Body of pancreas (tissue), 4 donors: ENCODE measurements around the gene PCGF1. TPM values are rescaled to one million over a fixed set of nuclear protein-coding genes. Genes with fewer than 3 reads are reported as not detected.

Experiments used
- ATAC-seq: fragments of 150-250 bp; one replicate; pipeline ENCODE4 v1.9.1; 2016
- DNase-seq, 4 donors: peaks; one replicate each; pipeline ENCODE4 v3.0.0-alpha.2; 2019
- H3K27ac ChIP-seq, 4 donors: fragments of 200-600 bp; sonication (generic); 1 replicate in 3 of 4; 2 replicates in 1 of 4; pipeline versions ENCODE4 v1.5.1 to v1.6.1; 2016 to 2019; ENCODE audit warnings: mild to moderate bottlenecking in 1 of 4, mixed read lengths in 1 of 4, moderate library complexity in 1 of 4
- H3K27me3 ChIP-seq, 2 donors: fragments of 200-600 bp; sonication (generic); one replicate each; pipeline ENCODE4 v1.6.0; 2016; ENCODE audit warnings: mild to moderate bottlenecking in 1 of 2
- H3K36me3 ChIP-seq, 2 donors: fragments of 200-600 bp; sonication (generic); replicated peaks in 1 of 2; 2 replicates each; pipeline ENCODE4 v1.5.1; 2016; ENCODE audit warnings: low read depth in 2 of 2; ENCODE audit not compliant: insufficient read depth in 1 of 2
- H3K4me1 ChIP-seq: fragments of 200-600 bp; sonication (generic); one replicate; pipeline ENCODE4 v1.6.0; 2016
- H3K4me3 ChIP-seq, 2 donors: fragments of 200-600 bp; sonication (generic); 1 replicate in 1 of 2; 2 replicates in 1 of 2; pipeline ENCODE4 v1.5.1; 2016 to 2019
- H3K9me3 ChIP-seq, 3 donors: fragments of 200-600 bp; sonication (generic); 1 replicate in 2 of 3; 2 replicates in 1 of 3; pipeline ENCODE4 v1.5.1; 2016
- CTCF ChIP-seq, 7 experiments: fragments of 450-650 bp in 4 of 7; fragments of 200-600 bp in 3 of 7; sonication (generic) in 3 of 7; IDR thresholded peaks; one replicate each; pipeline ENCODE4 v1.5.1; 2016 to 2019; ENCODE audit warnings: antibody characterized with exemption in 7 of 7
- POLR2A ChIP-seq, 3 donors: fragments of 450-650 bp; IDR thresholded peaks; one replicate each; pipeline ENCODE4 v1.6.1; 2016; ENCODE audit warnings: antibody characterized with exemption in 3 of 3, mild to moderate bottlenecking in 2 of 3
- WGBS, 2 donors: methylation state at CpG; one replicate each; pipeline ENCODE4 v1.1.5; 2017; 5-methylcytosine and 5-hydroxymethylcytosine counted together
- intact Hi-C: fragments of 100-400 bp; cut with DNase I; formaldehyde crosslinking; loops from one replicate; pipeline ENCODE4 v1.15.1; 2023
- total RNA-seq, 2 donors: library from RNA; depleted of rRNA; stranded (reverse); fragments of >200 nt; gene quantifications; one replicate each; pipeline ENCODE4 v1.1.0, GENCODE V29; 2016

Gene PCGF1
- total RNA-seq, 2 donors from 2014 or later: 16.5 to 22.3 TPM

GRCh38 chr2:74482801-74483674 lies 24.5 kb downstream of the PCGF1 start, which contains the start of the genes CCDC142 and TTC31:
TSS of gene CCDC142 (minus strand) at chr2:74482998. CDS start at chr2:74482837, 161 bp downstream.
TSS of gene TTC31 (plus strand) at chr2:74483081. CDS start at chr2:74483096, 15 bp downstream.
- intact Hi-C loops: no loop called here
- TF ChIP-seq CTCF (IDR thresholded peaks at IDR 0.05): peak; percentile 76 to 96 (median 90)
- peak in 2 of 3 donors; percentile 62 to 64 for TF ChIP-seq POLR2A (IDR thresholded peaks at IDR 0.05)
- Histone ChIP-seq H3K9me3 (no peaks in the 10 kb centered on the region), H3K36me3 (no peaks in the 10 kb centered on the region), H3K27me3 (no peaks in the 10 kb centered on the region), H3K4me1 (peaks cover 27% of the 10 kb centered on the region), H3K4me3 (peak within 1 kb of the TSS; percentile 35 to 67), H3K27ac (peak within 1 kb of the TSS; percentile 74 to 89 (median 80))
- DNase-seq: peak; percentile 95 to 98 (median 96)
- WGBS, 2 donors: 0 to 1% methylated on average over 39 to 50 of the region's 50 CpGs
- ATAC-seq: peak; percentile 97

GRCh38 chr2:74481961-74482800 lies 25.3 kb downstream of the PCGF1 start:
- Histone ChIP-seq H3K4me1 (peaks cover 27% of the 10 kb centered on the region), H3K9me3 (no peaks in the 10 kb centered on the region), H3K27me3 (no peaks in the 10 kb centered on the region), H3K36me3 (no peaks in the 10 kb centered on the region), H3K27ac (peak overlapping the region; percentile 74 to 89 (median 80)), H3K4me3 (peak overlapping the region; percentile 35 to 67)
- TF ChIP-seq CTCF (IDR thresholded peaks at IDR 0.05) (no peak), POLR2A (IDR thresholded peaks at IDR 0.05) (no peak)
- peak in 3 of 4 donors; percentile 23 to 63 (median 56) for DNase-seq
- WGBS, 2 donors: 0 to 2% methylated on average over 1 to 75 of the region's 80 CpGs
- ATAC-seq: peak; percentile 53
- intact Hi-C loops: no loop called here

GRCh38 chr2:74481431-74481830 lies 26.1 kb downstream of the PCGF1 start:
- no peak for DNase-seq
- H3K4me3 ChIP-seq: peak overlapping the region in 1 of 2 donors; percentile 35
- H3K27me3 ChIP-seq: no peaks in the 10 kb centered on the region
- no peak for TF ChIP-seq POLR2A (IDR thresholded peaks at IDR 0.05)
- no peak for TF ChIP-seq CTCF (IDR thresholded peaks at IDR 0.05)
- H3K4me1 ChIP-seq: peaks cover 27% of the 10 kb centered on the region
- no peaks in the 10 kb centered on the region for H3K36me3 ChIP-seq
- no peak for ATAC-seq
- intact Hi-C loops: no loop called here
- no peaks in the 10 kb centered on the region for H3K9me3 ChIP-seq
- 43% methylated on average over 3 of the region's 3 CpGs for WGBS, 2 donors
- H3K27ac ChIP-seq: peak overlapping the region in 1 of 4 donors; percentile 83

- DNase-seq: no peak
Measured at GRCh38 chr2:74474899-74475298, 32.6 kb downstream of the PCGF1 start.

More at GRCh38 chr2:74474899-74475298, 32.6 kb downstream of the PCGF1 start:
- peaks cover 0 to 3% of the 10 kb centered on the region in 2 donors for H3K36me3 ChIP-seq
- peaks cover 22% of the 10 kb centered on the region for H3K4me1 ChIP-seq
- no peaks in the 10 kb centered on the region for H3K9me3 ChIP-seq
- no peak overlapping the region for H3K27ac ChIP-seq
- no peaks in the 10 kb centered on the region for H3K27me3 ChIP-seq
- no peak for ATAC-seq
- no peak overlapping the region for H3K4me3 ChIP-seq
- TF ChIP-seq POLR2A (IDR thresholded peaks at IDR 0.05): no peak
- TF ChIP-seq CTCF (IDR thresholded peaks at IDR 0.05): no peak
- intact Hi-C loops: no loop called here
- WGBS, 2 donors: 91 to 92% methylated on average over 5 of the region's 5 CpGs
